Osteocyte (in vitro differentiated cells): ENCODE results near the gene NFE2. TPM values are rescaled to one million over a fixed set of nuclear protein-coding genes. Genes with fewer than 3 reads are reported as not detected.
"Not testable (repeated sequence)": the region's sequence is repeated elsewhere in the genome, so short reads cannot be mapped to it uniquely, and the experiment has no call there.

Experiments used
- DNase-seq: peaks from one replicate; pipeline ENCODE4 v3.0.0; 2021; ENCODE audit warnings: mixed read lengths; ENCODE audit not compliant: unreplicated experiment; ENCODE audit errors: extremely low spot score
- H3K27ac Mint-ChIP-seq: one replicate; pipeline ENCODE4 v1.8.0; 2021; ENCODE audit warnings: mild to moderate bottlenecking, mixed read lengths; ENCODE audit not compliant: unreplicated experiment
- H3K27me3 Mint-ChIP-seq: one replicate; pipeline ENCODE4 v1.8.0; 2021; ENCODE audit warnings: mixed read lengths; ENCODE audit not compliant: unreplicated experiment
- H3K36me3 Mint-ChIP-seq: one replicate; pipeline ENCODE4 v1.8.0; 2021; ENCODE audit warnings: mixed read lengths; ENCODE audit not compliant: unreplicated experiment
- H3K4me1 Mint-ChIP-seq: one replicate; pipeline ENCODE4 v1.8.0; 2021; ENCODE audit warnings: mixed read lengths; ENCODE audit not compliant: unreplicated experiment
- H3K4me3 Mint-ChIP-seq: one replicate; pipeline ENCODE4 v1.8.0; 2021; ENCODE audit warnings: mild to moderate bottlenecking, moderate library complexity, mixed read lengths; ENCODE audit not compliant: unreplicated experiment
- H3K9me3 Mint-ChIP-seq: one replicate; pipeline ENCODE4 v1.8.0; 2021; ENCODE audit warnings: mixed read lengths; ENCODE audit not compliant: unreplicated experiment
- CTCF ChIP-seq: fragments of 200-600 bp; sonication (generic); IDR thresholded peaks from 2 replicates; pipeline ENCODE4 v1.5.0; 2021; ENCODE audit warnings: antibody characterized with exemption, mild to moderate bottlenecking, moderate library complexity
- total RNA-seq: library from RNA; stranded (reverse); gene quantifications from 2 replicates; pipeline ENCODE4 v1.2.1, GENCODE V29; 2021

NFE2 gene
- total RNA-seq, 1 donor from 2014 or later: 0.30 TPM

- TF ChIP-seq CTCF: no peak
- H3K4me1 Mint-ChIP-seq: peaks cover 10% of the 10 kb centered on the region
- no peak overlapping the region for H3K4me3 Mint-ChIP-seq
Measured at GRCh38 chr12:54321363-54321762, 20.5 kb upstream of the NFE2 start.

GRCh38 chr12:54312309-54312708 is 11.5 kb upstream of the NFE2 start:
- H3K9me3 Mint-ChIP-seq, H3K4me3 Mint-ChIP-seq, H3K27ac Mint-ChIP-seq, H3K27me3 Mint-ChIP-seq, H3K36me3 Mint-ChIP-seq, H3K4me1 Mint-ChIP-seq, DNase-seq: not testable (repeated sequence)

More at GRCh38 chr12:54321363-54321762, 20.5 kb upstream of the NFE2 start:
- H3K27me3 Mint-ChIP-seq: peaks cover 3% of the 10 kb centered on the region
- H3K36me3 Mint-ChIP-seq: no peaks in the 10 kb centered on the region
- no peak for DNase-seq
- no peaks in the 10 kb centered on the region for H3K9me3 Mint-ChIP-seq
- H3K27ac Mint-ChIP-seq: no peak overlapping the region

GRCh38 chr12:54311051-54311450 is 10.2 kb upstream of the NFE2 start:
- Mint-ChIP-seq H3K36me3 (no peaks in the 10 kb centered on the region), H3K27ac (no peak overlapping the region), H3K4me1 (peaks cover 7% of the 10 kb centered on the region), H3K9me3 (no peaks in the 10 kb centered on the region), H3K4me3 (no peak overlapping the region), H3K27me3 (peaks cover 3% of the 10 kb centered on the region)
- no peak for DNase-seq
- TF ChIP-seq CTCF: no peak

GRCh38 chr12:54306925-54307741 is 6.3 kb upstream of the NFE2 start:
- Mint-ChIP-seq H3K27ac (no peak overlapping the region), H3K27me3 (peaks cover 12% of the 10 kb centered on the region), H3K9me3 (no peaks in the 10 kb centered on the region), H3K4me3 (no peak overlapping the region), H3K36me3 (no peaks in the 10 kb centered on the region), H3K4me1 (peaks cover 13% of the 10 kb centered on the region)
- no peak for TF ChIP-seq CTCF
- no peak for DNase-seq

- H3K27ac Mint-ChIP-seq: no peak overlapping the region
Measured at GRCh38 chr12:54304187-54304810, 3.5 kb upstream of the NFE2 start.

More at GRCh38 chr12:54304187-54304810, 3.5 kb upstream of the NFE2 start:
- Mint-ChIP-seq H3K4me1 (peaks cover 34% of the 10 kb centered on the region), H3K27me3 (peaks cover 12% of the 10 kb centered on the region), H3K9me3 (no peaks in the 10 kb centered on the region), H3K4me3 (no peak overlapping the region), H3K36me3 (no peaks in the 10 kb centered on the region)
- no peak for TF ChIP-seq CTCF
- no peak for DNase-seq
